NCI-H1436 (cell line): ENCODE results near the gene YTHDF1.
"Not testable (repeated sequence)": the region's sequence is repeated elsewhere in the genome, so short reads cannot be mapped to it uniquely, and the experiment has no call there.

ENCODE experiments used
- DNase-seq: peaks from one replicate; lab custom pipeline; 2025; lab: John Stamatoyannopoulos, UW

The YTHDF1 gene

GRCh38 chr20:63169681-63170080, 46.2 kb downstream of the YTHDF1 start:
- DNase-seq, result no peak

- DNase-seq, result no peak
These were observed 47.1 kb downstream of the YTHDF1 start for GRCh38 chr20:63168861-63169260.

GRCh38 chr20:63167918-63168520, 47.9 kb downstream of the YTHDF1 start:
- no peak for DNase-seq

- no peak for DNase-seq
These were observed 48.7 kb downstream of the YTHDF1 start for GRCh38 chr20:63167026-63167917.

GRCh38 chr20:63166193-63167020, 49.5 kb downstream of the YTHDF1 start:
- DNase-seq, result no peak

- DNase-seq, result no peak
These were observed 50.4 kb downstream of the YTHDF1 start for GRCh38 chr20:63165356-63166192.

- no peak for DNase-seq
These were observed 51.2 kb downstream of the YTHDF1 start for GRCh38 chr20:63164484-63165355.

GRCh38 chr20:63163596-63164483, 52.1 kb downstream of the YTHDF1 start:
- DNase-seq, result peak; percentile 42

- no peak for DNase-seq
These were observed 52.8 kb downstream of the YTHDF1 start for GRCh38 chr20:63163171-63163570.

GRCh38 chr20:63162206-63162795, 53.6 kb downstream of the YTHDF1 start:
- no peak for DNase-seq

GRCh38 chr20:63161176-63161651, 54.7 kb downstream of the YTHDF1 start:
- DNase-seq, result no peak

- no peak for DNase-seq
These were observed 55.2 kb downstream of the YTHDF1 start for GRCh38 chr20:63160641-63161175.

- DNase-seq, result no peak
These were observed 55.9 kb downstream of the YTHDF1 start for GRCh38 chr20:63159826-63160640.

- DNase-seq, result not testable (repeated sequence)
These were observed 56.7 kb downstream of the YTHDF1 start for GRCh38 chr20:63159251-63159650.

GRCh38 chr20:63158845-63159244, 57.1 kb downstream of the YTHDF1 start:
- no peak for DNase-seq

- DNase-seq, result no peak
These were observed 57.6 kb downstream of the YTHDF1 start for GRCh38 chr20:63158352-63158751.

GRCh38 chr20:63157431-63157830, 58.5 kb downstream of the YTHDF1 start:
- not testable (repeated sequence) for DNase-seq

- DNase-seq, result no peak
These were observed 59.7 kb downstream of the YTHDF1 start for GRCh38 chr20:63156221-63156671.
